Gastroesophageal sphincter (tissue), 4 donors: ENCODE results near the gene FANCF. TPM values are rescaled to one million over a fixed set of nuclear protein-coding genes. Genes with fewer than 3 reads are reported as not detected.

ENCODE experiments used
- ATAC-seq: fragments of 150-250 bp; one replicate; pipeline ENCODE4 v1.9.1; 2016; ENCODE audit warnings: mild to moderate bottlenecking, moderate library complexity
- H3K27ac ChIP-seq, 4 donors: fragments of 200-600 bp; sonication (generic) in 3 of 4; 1 replicate in 3 of 4; 2 replicates in 1 of 4; pipeline ENCODE4 v1.5.1; 2016 to 2019
- H3K27me3 ChIP-seq: fragments of 200-600 bp; sonication (generic); one replicate; pipeline ENCODE4 v1.5.1; 2019
- H3K36me3 ChIP-seq, 2 donors: fragments of 200-600 bp; sonication (generic); one replicate each; pipeline ENCODE4 v1.5.1; 2019; ENCODE audit warnings: control low read depth in 1 of 2
- H3K4me1 ChIP-seq, 3 donors: fragments of 200-600 bp; sonication (generic); 1 replicate in 2 of 3; 2 replicates in 1 of 3; pipeline ENCODE4 v1.5.1; 2016 to 2019; ENCODE audit warnings: control low read depth in 2 of 3
- H3K4me3 ChIP-seq, 2 donors: fragments of 200-600 bp; sonication (generic); one replicate each; pipeline ENCODE4 v1.5.1; 2019; ENCODE audit warnings: mild to moderate bottlenecking in 1 of 2, moderate library complexity in 1 of 2
- H3K9me3 ChIP-seq, 3 donors: fragments of 200-600 bp; sonication (generic); one replicate each; pipeline ENCODE4 v1.5.1; 2017 to 2019; ENCODE audit warnings: control low read depth in 2 of 3
- EP300 ChIP-seq: sonication (generic); formaldehyde crosslinking; IDR thresholded peaks from one replicate; pipeline ENCODE4 v1.6.1; 2017; ENCODE audit warnings: antibody characterized with exemption, mild to moderate bottlenecking
- POLR2A ChIP-seq, 2 donors: fragments of 450-650 bp; IDR thresholded peaks; one replicate each; pipeline ENCODE4 v1.6.1; 2017; ENCODE audit warnings: antibody characterized with exemption in 2 of 2, mild to moderate bottlenecking in 2 of 2, moderate library complexity in 1 of 2
- POLR2AphosphoS5 ChIP-seq: sonication (generic); formaldehyde crosslinking; IDR thresholded peaks from one replicate; pipeline ENCODE4 v1.6.1; 2017; ENCODE audit warnings: antibody characterized with exemption
- WGBS, 2 donors: methylation state at CpG; one replicate each; pipeline ENCODE4 v1.1.5; 2018; ENCODE audit warnings: low coverage in 1 of 2; 5-methylcytosine and 5-hydroxymethylcytosine counted together
- total RNA-seq, 4 donors: library from RNA; depleted of rRNA; stranded (reverse); fragments of >200 nt; gene quantifications; one replicate each; pipeline ENCODE4 v1.1.0, GENCODE V29; 2016
- TF ChIP-seq, protein P1 (sequence below), 4 experiments: fragments of 200-600 bp in 2 of 4; fragments of 450-650 bp in 2 of 4; sonication (generic) in 1 of 4; IDR thresholded peaks; one replicate each; pipeline ENCODE4 v1.5.1; 2017 to 2019; ENCODE audit warnings: antibody characterized with exemption in 4 of 4, mild to moderate bottlenecking in 2 of 4, moderate library complexity in 2 of 4

The FANCF gene
- total RNA-seq, 4 donors from 2014 or later = 3.6 to 9.2 (median 6.2) TPM

- ATAC-seq = no peak
- Histone ChIP-seq H3K9me3 (no peaks in the 10 kb centered on the region), H3K27ac (no peak overlapping the region), H3K4me1 (no peaks in the 10 kb centered on the region), H3K27me3 (no peaks in the 10 kb centered on the region), H3K4me3 (no peak overlapping the region), H3K36me3 (no peaks in the 10 kb centered on the region)
- TF ChIP-seq POLR2AphosphoS5 (no peak), POLR2A (IDR thresholded peaks at IDR 0.05) (no peak), EP300 (no peak)
- TF ChIP-seq, protein P1, sequence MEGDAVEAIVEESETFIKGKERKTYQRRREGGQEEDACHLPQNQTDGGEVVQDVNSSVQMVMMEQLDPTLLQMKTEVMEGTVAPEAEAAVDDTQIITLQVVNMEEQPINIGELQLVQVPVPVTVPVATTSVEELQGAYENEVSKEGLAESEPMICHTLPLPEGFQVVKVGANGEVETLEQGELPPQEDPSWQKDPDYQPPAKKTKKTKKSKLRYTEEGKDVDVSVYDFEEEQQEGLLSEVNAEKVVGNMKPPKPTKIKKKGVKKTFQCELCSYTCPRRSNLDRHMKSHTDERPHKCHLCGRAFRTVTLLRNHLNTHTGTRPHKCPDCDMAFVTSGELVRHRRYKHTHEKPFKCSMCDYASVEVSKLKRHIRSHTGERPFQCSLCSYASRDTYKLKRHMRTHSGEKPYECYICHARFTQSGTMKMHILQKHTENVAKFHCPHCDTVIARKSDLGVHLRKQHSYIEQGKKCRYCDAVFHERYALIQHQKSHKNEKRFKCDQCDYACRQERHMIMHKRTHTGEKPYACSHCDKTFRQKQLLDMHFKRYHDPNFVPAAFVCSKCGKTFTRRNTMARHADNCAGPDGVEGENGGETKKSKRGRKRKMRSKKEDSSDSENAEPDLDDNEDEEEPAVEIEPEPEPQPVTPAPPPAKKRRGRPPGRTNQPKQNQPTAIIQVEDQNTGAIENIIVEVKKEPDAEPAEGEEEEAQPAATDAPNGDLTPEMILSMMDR (IDR thresholded peaks at IDR 0.05) = no peak
These were observed 43.5 kb downstream of the FANCF start for GRCh38 chr11:22582151-22582410.

DNA sequence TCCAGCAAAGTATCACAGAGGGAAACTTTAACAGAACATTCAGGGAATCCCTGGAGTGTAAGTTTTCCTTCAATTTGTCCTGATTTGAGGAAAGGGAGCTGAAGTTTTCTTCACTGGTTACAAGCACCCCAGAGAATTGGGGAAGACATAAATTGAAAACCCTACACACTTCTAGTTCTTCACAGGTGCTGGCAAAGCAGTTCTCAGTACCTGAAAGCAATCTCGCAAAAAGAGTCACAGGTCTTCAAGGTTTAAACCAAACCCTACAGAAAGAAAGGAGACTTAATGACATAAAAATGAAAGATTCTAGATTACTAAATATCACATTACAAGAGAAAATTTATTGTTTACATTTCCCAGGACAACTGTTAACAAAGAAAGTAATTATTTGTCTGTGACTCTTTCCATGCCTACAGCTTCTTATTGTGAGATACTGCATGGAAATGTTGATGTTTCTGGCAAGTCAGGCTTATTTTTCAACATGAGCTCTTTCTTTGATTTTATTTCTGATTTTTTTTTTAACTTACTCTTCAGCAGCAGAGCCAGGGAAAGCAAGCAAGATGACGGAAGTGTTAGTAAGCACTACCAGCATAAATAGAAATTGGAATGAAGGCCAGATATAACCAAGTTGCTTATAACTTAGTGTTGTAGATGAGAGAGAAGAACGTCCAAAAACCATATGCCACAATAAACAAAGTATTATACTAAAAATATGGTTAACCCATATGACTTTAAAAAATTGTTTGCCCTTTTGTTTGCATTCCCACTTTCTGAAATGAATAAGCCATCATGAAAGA is 44.1 kb downstream of the FANCF start:
- no peak overlapping the region for H3K4me3 ChIP-seq
- WGBS, 2 donors = 43 to 57% methylated on average over 3 of the region's 3 CpGs
- TF ChIP-seq POLR2AphosphoS5 (no peak), POLR2A (IDR thresholded peaks at IDR 0.05) (no peak), EP300 (no peak)
- TF ChIP-seq, protein P1 (IDR thresholded peaks at IDR 0.05) = no peak
- no peak for ATAC-seq
- H3K4me1 ChIP-seq = no peaks in the 10 kb centered on the region
- H3K9me3 ChIP-seq = no peaks in the 10 kb centered on the region
- no peaks in the 10 kb centered on the region for H3K27me3 ChIP-seq
- H3K27ac ChIP-seq = no peak overlapping the region
- no peaks in the 10 kb centered on the region for H3K36me3 ChIP-seq

- no peak for ATAC-seq
- WGBS, 2 donors = 61 to 66% methylated on average over 2 of the region's 2 CpGs
- Histone ChIP-seq H3K4me3 (no peak overlapping the region), H3K9me3 (no peaks in the 10 kb centered on the region), H3K27me3 (no peaks in the 10 kb centered on the region), H3K4me1 (no peaks in the 10 kb centered on the region), H3K27ac (no peak overlapping the region), H3K36me3 (no peaks in the 10 kb centered on the region)
- TF ChIP-seq, protein P1 (IDR thresholded peaks at IDR 0.05) = no peak
- TF ChIP-seq POLR2AphosphoS5 = no peak
- TF ChIP-seq POLR2A (IDR thresholded peaks at IDR 0.05) = no peak
- TF ChIP-seq EP300 = no peak
These were observed 47.8 kb downstream of the FANCF start for GRCh38 chr11:22577854-22578253.

Other genes with a start within 250 kb of the FANCF start
- gene GAS2, start 40.8 kb upstream of the FANCF start, total RNA-seq = 1 to 10 TPM in 1 of 4 donors, under 1 TPM in 3; 0.67 to 1.4 (median 0.86) TPM
- 10 to 100 TPM; 11.3 to 29.1 (median 16.4) TPM for gene SVIP, start 204.0 kb upstream of the FANCF start, total RNA-seq
- gene CCDC179, start 234.7 kb upstream of the FANCF start, total RNA-seq = not detected